SK-N-SH (cell line): ENCODE data around the gene PRSS56. TPM values are rescaled to one million over a fixed set of nuclear protein-coding genes. Genes with fewer than 3 reads are reported as not detected.

Experiments
- CTCF ChIA-PET: fragments of 300-600, 350-600 bp; formaldehyde crosslinking; extraction: SDS; loops from one replicate; lab custom pipeline; 2021; lab: Yijun Ruan, JAX
- POLR2A ChIA-PET: fragments of 350-600 bp; sonication (Branson Sonifier 250); formaldehyde crosslinking; extraction: SDS; loops from one replicate; lab custom pipeline; 2020; ENCODE audit warnings: antibody characterized with exemption, inconsistent platforms; lab: Yijun Ruan, JAX
- DNase-seq: peaks from one replicate; pipeline ENCODE4 v3.0.0; 2012
- H2AFZ ChIP-seq: fragments of 200-600 bp; sonication (generic); 2 replicates; pipeline ENCODE4 v1.8.1; 2016; ENCODE audit warnings: antibody characterized with exemption, mild to moderate bottlenecking, low read depth
- H3F3A ChIP-seq: fragments of 200-600 bp; sonication (generic); replicated peaks from 2 replicates; pipeline ENCODE3; 2016; ENCODE audit warnings: antibody characterized with exemption, mild to moderate bottlenecking; ENCODE audit not compliant: insufficient read depth
- H3K27ac ChIP-seq, 2 experiments: fragments of 200-500 bp in 1 of 2; fragments of 200-600 bp in 1 of 2; sonication (Bioruptor generic) in 1 of 2; sonication (generic), shearing (Covaris generic) in 1 of 2; 2 replicates each; pipeline versions ENCODE4 v1.5.1 to v1.6.1; 2014 to 2016; ENCODE audit warnings: low read depth in 2 of 2, inconsistent platforms in 1 of 2, low read length in 1 of 2, mild to moderate bottlenecking in 1 of 2, mixed read lengths in 1 of 2
- H3K27me3 ChIP-seq: fragments of 200-600 bp; sonication (generic), shearing (Covaris generic); 2 replicates; pipeline ENCODE4 v1.6.1; 2016; ENCODE audit warnings: mixed run types; ENCODE audit not compliant: insufficient read depth
- H3K36me3 ChIP-seq, 2 experiments: fragments of 200-500 bp in 1 of 2; fragments of 200-600 bp in 1 of 2; sonication (Bioruptor generic) in 1 of 2; sonication (generic) in 1 of 2; replicated peaks in 1 of 2; 2 replicates each; pipeline versions ENCODE3 to v1.5.1; 2014 to 2016; ENCODE audit warnings: low read length in 1 of 2, mild to moderate bottlenecking in 1 of 2; ENCODE audit not compliant: insufficient read depth in 2 of 2, control insufficient read depth in 1 of 2
- H3K4me1 ChIP-seq, 2 experiments: fragments of 200-500 bp in 1 of 2; fragments of 200-600 bp in 1 of 2; sonication (Bioruptor generic) in 1 of 2; sonication (generic), shearing (Covaris generic) in 1 of 2; 2 replicates each; pipeline versions ENCODE4 v1.5.1 to v1.6.1; 2014 to 2016; ENCODE audit warnings: low read depth in 1 of 2, low read length in 1 of 2, mixed run types in 1 of 2; ENCODE audit not compliant: insufficient read depth in 2 of 2, control insufficient read depth in 1 of 2
- H3K4me2 ChIP-seq: fragments of 200-600 bp; sonication (generic), shearing (Covaris generic); 2 replicates; pipeline ENCODE4 v1.6.1; 2017; ENCODE audit warnings: mixed run types
- H3K4me3 ChIP-seq, 2 experiments: fragments of 200-500 bp in 1 of 2; fragments of 200-600 bp in 1 of 2; sonication (Bioruptor generic) in 1 of 2; sonication (generic), shearing (Covaris generic) in 1 of 2; 2 replicates each; pipeline versions ENCODE4 v1.5.1 to v1.8.1; 2014 to 2016; ENCODE audit warnings: low read depth in 2 of 2, inconsistent platforms in 1 of 2, low read length in 1 of 2, mild to moderate bottlenecking in 1 of 2, mixed read lengths in 1 of 2, moderate library complexity in 1 of 2
- H3K79me2 ChIP-seq: fragments of 200-600 bp; sonication (generic); 2 replicates; pipeline ENCODE4 v1.8.1; 2017; ENCODE audit warnings: mild to moderate bottlenecking; ENCODE audit not compliant: insufficient read depth
- H3K9ac ChIP-seq: fragments of 200-600 bp; sonication (generic); 2 replicates; pipeline ENCODE4 v1.6.1; 2017; ENCODE audit warnings: mixed run types
- H3K9me2 ChIP-seq: fragments of 200-600 bp; sonication (generic); 2 replicates; pipeline ENCODE4 v1.6.1; 2017; ENCODE audit warnings: mixed run types
- H3K9me3 ChIP-seq: fragments of 200-600 bp; sonication (generic); 2 replicates; pipeline ENCODE4 v1.6.1; 2017; ENCODE audit warnings: mixed run types, mild to moderate bottlenecking, moderate library complexity
- H4K20me1 ChIP-seq: fragments of 200-600 bp; sonication (generic); 2 replicates; pipeline ENCODE4 v1.6.1; 2017; ENCODE audit warnings: mild to moderate bottlenecking, mixed run types; ENCODE audit not compliant: insufficient read depth
- GABPA ChIP-seq: IDR thresholded peaks from 2 replicates; pipeline ENCODE4 v1.4.0; 2012; ENCODE audit warnings: low read depth, mild to moderate bottlenecking
- GATA2 ChIP-seq: sonication (generic); formaldehyde crosslinking; IDR thresholded peaks from 2 replicates; pipeline ENCODE4 v1.5.0; 2020; ENCODE audit warnings: mild to moderate bottlenecking, missing genetic modification reagents
- IRF3 ChIP-seq: fragments of 150-350 bp; IDR thresholded peaks from 2 replicates; pipeline ENCODE4 v1.6.1; 2016; ENCODE audit warnings: mild to moderate bottlenecking, low read depth, low read length
- JUND ChIP-seq: IDR thresholded peaks from 2 replicates; pipeline ENCODE4 v1.4.0; 2012
- PBX3 ChIP-seq: IDR thresholded peaks from 2 replicates; pipeline ENCODE4; 2012
- POLR2AphosphoS5 ChIP-seq: IDR thresholded peaks from 2 replicates; pipeline ENCODE4 v1.6.1; 2012; ENCODE audit warnings: low read depth, low read length
- RAD21 ChIP-seq: IDR thresholded peaks from 2 replicates; pipeline ENCODE4 v1.6.1; 2012; ENCODE audit warnings: mild to moderate bottlenecking, low read length
- RCOR1 ChIP-seq: fragments of 150-350 bp; IDR thresholded peaks from 2 replicates; pipeline ENCODE4 v1.6.1; 2017; ENCODE audit warnings: antibody characterized with exemption, low read length
- SMC3 ChIP-seq: IDR thresholded peaks from 2 replicates; pipeline ENCODE4 v1.6.1; 2012; ENCODE audit warnings: low read depth, low read length, improper control_type of control experiment
- TCF12 ChIP-seq: IDR thresholded peaks from 2 replicates; pipeline ENCODE4 v1.4.0; 2012
- WGBS: methylation state at CpG from one replicate; pipeline ENCODE4 v1.1.6; 2017; ENCODE audit warnings: low lambda C conversion rate; 5-methylcytosine and 5-hydroxymethylcytosine counted together
- polyA plus RNA-seq, 3 experiments: library from polyadenylated mRNA; depleted of rRNA; stranded (reverse); fragments of >200 nt; gene quantifications; 2 replicates each; pipeline ENCODE4 v1.2.3, GENCODE V29; 2012
- TF ChIP-seq, protein P1 (sequence below): fragments of 150-350 bp; IDR thresholded peaks from 2 replicates; pipeline ENCODE4 v1.6.1; 2017; ENCODE audit warnings: antibody characterized with exemption, low read length, low read depth, borderline replicate concordance

Gene PRSS56
- polyA plus RNA-seq, 1 of the 3 experiments (the other 2 are of a cell fraction), result not detected

GRCh38 chr2:232505856-232506255 is 14.3 kb upstream of the PRSS56 start:
- CTCF ChIA-PET, result interaction anchor here (0.7 to 3.1 kb wide), 3 partner anchors 16 to 59 kb away, joined by 3 to 11 read pairs (median 4); no protein-coding TSS in a partner anchor
- no peak overlapping the region for H3K4me2 ChIP-seq
- H4K20me1 ChIP-seq, result no peaks in the 10 kb centered on the region
- peaks cover 0 to 45% of the 10 kb centered on the region in 2 experiments; a peak in 1 of 4 replicates for H3K4me1 ChIP-seq
- peak overlapping the region in 1 of 2 experiments; percentile 26; a peak in 1 of 4 replicates for H3K27ac ChIP-seq
- H3K9me3 ChIP-seq, result no peaks in the 10 kb centered on the region
- H2AFZ ChIP-seq, result no peak overlapping the region
- peak; percentile 82 for DNase-seq
- WGBS, result 20% methylated on average over 7 of the region's 10 CpGs
- no peaks in the 10 kb centered on the region for H3K36me3 ChIP-seq
- peaks cover 23% of the 10 kb centered on the region for H3K27me3 ChIP-seq
- no peaks in the 10 kb centered on the region for H3K9me2 ChIP-seq
- H3K79me2 ChIP-seq, result no peaks in the 10 kb centered on the region
- no peaks in the 10 kb centered on the region for H3F3A ChIP-seq
- POLR2A ChIA-PET, result no interaction called here
- no peak overlapping the region for H3K4me3 ChIP-seq
- no peak overlapping the region for H3K9ac ChIP-seq
- TF ChIP-seq JUND, result no peak
- TF ChIP-seq IRF3, result no peak
- TF ChIP-seq, protein P1, sequence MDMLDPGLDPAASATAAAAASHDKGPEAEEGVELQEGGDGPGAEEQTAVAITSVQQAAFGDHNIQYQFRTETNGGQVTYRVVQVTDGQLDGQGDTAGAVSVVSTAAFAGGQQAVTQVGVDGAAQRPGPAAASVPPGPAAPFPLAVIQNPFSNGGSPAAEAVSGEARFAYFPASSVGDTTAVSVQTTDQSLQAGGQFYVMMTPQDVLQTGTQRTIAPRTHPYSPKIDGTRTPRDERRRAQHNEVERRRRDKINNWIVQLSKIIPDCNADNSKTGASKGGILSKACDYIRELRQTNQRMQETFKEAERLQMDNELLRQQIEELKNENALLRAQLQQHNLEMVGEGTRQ, result no peak
- peak; percentile 64 for TF ChIP-seq GATA2 (CRISPR knock-in tag)
- TF ChIP-seq GABPA, result no peak
- TF ChIP-seq, all 33 proteins: peak for 1

GRCh38 chr2:232506709-232507108 is 13.5 kb upstream of the PRSS56 start:
- peak; percentile 70 for DNase-seq
- Histone ChIP-seq H3K27me3 (peaks cover 30% of the 10 kb centered on the region), H3K36me3 (no peaks in the 10 kb centered on the region), H3K79me2 (no peaks in the 10 kb centered on the region), H4K20me1 (no peaks in the 10 kb centered on the region), H3K27ac (no peak overlapping the region), H3K4me3 (no peak overlapping the region), H3K4me1 (peaks cover 0 to 45% of the 10 kb centered on the region in 2 experiments; a peak in 1 of 4 replicates), H3K9me3 (no peaks in the 10 kb centered on the region), H3K4me2 (no peak overlapping the region), H3K9ac (no peak overlapping the region), H3K9me2 (no peaks in the 10 kb centered on the region), H2AFZ (no peak overlapping the region), H3F3A (no peaks in the 10 kb centered on the region)
- POLR2A ChIA-PET, result no interaction called here
- CTCF ChIA-PET, result interaction anchor here (3.1 kb wide), 1 partner anchor 15 kb away, joined by 11 read pairs; no protein-coding TSS in a partner anchor
- no peak for TF ChIP-seq JUND
- 74% methylated on average over 3 of the region's 4 CpGs for WGBS

GRCh38 chr2:232508251-232508650 is 11.9 kb upstream of the PRSS56 start:
- H3K27me3 ChIP-seq, result peaks cover 32% of the 10 kb centered on the region
- no peaks in the 10 kb centered on the region for H3K9me3 ChIP-seq
- 51% methylated on average over 2 of the region's 7 CpGs for WGBS
- H3K4me3 ChIP-seq, result no peak overlapping the region
- TF ChIP-seq TCF12 (no peak), SMC3 (no peak), PBX3 (no peak), GATA2 (CRISPR knock-in tag) (no peak), RAD21 (no peak), POLR2AphosphoS5 (no peak), RCOR1 (no peak)
- TF ChIP-seq, protein P1, result no peak
- ChIA-PET POLR2A (no interaction called here), CTCF (interaction anchor here (0.8 to 2.5 kb wide), 3 partner anchors 13 to 175 kb away, joined by 3 to 15 read pairs (median 4); partner anchors contain the start of gene PRSS56)
- H3K4me1 ChIP-seq, result peaks cover 0 to 41% of the 10 kb centered on the region in 2 experiments; a peak in 1 of 4 replicates
- no peak overlapping the region for H3K27ac ChIP-seq
- H2AFZ ChIP-seq, result no peak overlapping the region
- no peak for DNase-seq
- no peaks in the 10 kb centered on the region for H4K20me1 ChIP-seq
- H3K4me2 ChIP-seq, result no peak overlapping the region
- H3K9ac ChIP-seq, result no peak overlapping the region
- H3K36me3 ChIP-seq, result no peaks in the 10 kb centered on the region
- H3K79me2 ChIP-seq, result no peaks in the 10 kb centered on the region
- no peaks in the 10 kb centered on the region for H3K9me2 ChIP-seq
- no peaks in the 10 kb centered on the region for H3F3A ChIP-seq
